ENCODE measurements around the gene RUSF1.
"Not testable (repeated sequence)": the region's sequence is repeated elsewhere in the genome, so short reads cannot be mapped to it uniquely, and the experiment has no call there.

RUSF1 gene

GRCh38 chr16:31525113-31525512 is 16.9 kb upstream of the RUSF1 start:
- no peak for FAIRE-seq
- TF ChIP-seq, protein P1, sequence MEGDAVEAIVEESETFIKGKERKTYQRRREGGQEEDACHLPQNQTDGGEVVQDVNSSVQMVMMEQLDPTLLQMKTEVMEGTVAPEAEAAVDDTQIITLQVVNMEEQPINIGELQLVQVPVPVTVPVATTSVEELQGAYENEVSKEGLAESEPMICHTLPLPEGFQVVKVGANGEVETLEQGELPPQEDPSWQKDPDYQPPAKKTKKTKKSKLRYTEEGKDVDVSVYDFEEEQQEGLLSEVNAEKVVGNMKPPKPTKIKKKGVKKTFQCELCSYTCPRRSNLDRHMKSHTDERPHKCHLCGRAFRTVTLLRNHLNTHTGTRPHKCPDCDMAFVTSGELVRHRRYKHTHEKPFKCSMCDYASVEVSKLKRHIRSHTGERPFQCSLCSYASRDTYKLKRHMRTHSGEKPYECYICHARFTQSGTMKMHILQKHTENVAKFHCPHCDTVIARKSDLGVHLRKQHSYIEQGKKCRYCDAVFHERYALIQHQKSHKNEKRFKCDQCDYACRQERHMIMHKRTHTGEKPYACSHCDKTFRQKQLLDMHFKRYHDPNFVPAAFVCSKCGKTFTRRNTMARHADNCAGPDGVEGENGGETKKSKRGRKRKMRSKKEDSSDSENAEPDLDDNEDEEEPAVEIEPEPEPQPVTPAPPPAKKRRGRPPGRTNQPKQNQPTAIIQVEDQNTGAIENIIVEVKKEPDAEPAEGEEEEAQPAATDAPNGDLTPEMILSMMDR (IDR thresholded peaks at IDR 0.05; ENCODE audit: insufficient read depth, missing control alignments), result no peak

GRCh38 chr16:31523768-31524167 is 15.6 kb upstream of the RUSF1 start:
- DNase-seq (ENCODE audit: insufficient read length, low spot score); FAIRE-seq: not testable (repeated sequence)

More at GRCh38 chr16:31525113-31525512, 16.9 kb upstream of the RUSF1 start:
- no peak for DNase-seq (ENCODE audit: insufficient read length, low spot score)

- TF ChIP-seq, protein P1 (IDR thresholded peaks at IDR 0.05; ENCODE audit: insufficient read depth, missing control alignments), result no peak
- no peak for DNase-seq (ENCODE audit: insufficient read length, low spot score)
- no peak for FAIRE-seq
These were observed 13.9 kb upstream of the RUSF1 start for GRCh38 chr16:31522071-31522470.

DNA sequence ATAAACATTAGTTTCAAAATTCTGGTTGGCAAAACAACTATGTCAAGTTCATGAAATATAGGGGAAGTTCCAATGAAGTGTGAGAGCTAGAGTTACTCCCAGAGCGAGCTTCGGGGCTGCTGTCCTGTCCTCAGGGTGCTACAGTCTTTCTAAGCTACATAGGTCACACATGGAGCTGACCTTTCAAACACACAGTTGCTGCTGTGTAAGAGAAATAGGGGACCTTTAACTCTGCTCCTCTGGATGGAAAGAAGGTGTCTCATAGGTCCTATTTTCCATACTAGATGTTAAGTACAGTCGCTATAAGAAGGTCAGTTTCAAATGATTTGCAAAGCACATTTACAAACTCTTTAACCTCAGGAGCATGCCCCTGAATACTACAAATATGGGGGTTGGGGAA is 13.2 kb upstream of the RUSF1 start:
- no peak for FAIRE-seq
- no peak for DNase-seq (ENCODE audit: insufficient read length, low spot score)
- TF ChIP-seq, protein P1 (IDR thresholded peaks at IDR 0.05; ENCODE audit: insufficient read depth, missing control alignments), result no peak

DNA sequence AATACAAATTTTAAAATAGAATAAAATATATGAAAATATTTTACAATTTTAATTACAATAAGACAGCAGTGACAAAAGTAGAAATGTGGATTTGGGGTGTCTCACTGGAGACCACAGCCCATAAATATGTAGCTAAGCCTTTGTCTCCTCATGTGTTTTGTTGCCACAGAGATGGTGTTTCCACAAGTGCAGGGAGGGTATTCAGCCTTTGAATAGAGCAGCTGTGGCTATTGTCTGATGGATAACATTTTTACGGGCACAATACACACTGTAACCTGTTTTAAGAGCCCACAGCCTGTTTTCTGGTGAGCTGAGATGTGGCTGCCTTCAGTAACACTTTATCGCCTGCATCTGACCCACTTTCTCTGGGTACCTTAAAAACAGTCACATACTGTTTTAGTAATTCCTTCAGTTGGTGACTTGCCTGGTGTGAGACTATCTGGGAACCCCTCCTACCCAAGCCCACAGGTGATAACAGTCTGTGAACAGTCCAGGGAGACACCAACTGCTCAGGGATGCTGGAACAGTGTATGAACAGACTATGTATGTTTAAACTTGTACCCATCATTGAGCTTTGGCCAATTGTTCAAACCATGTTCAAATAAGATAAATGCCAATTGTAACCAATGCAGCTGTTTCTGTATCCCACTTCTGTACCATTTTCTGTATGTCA is 11.7 kb upstream of the RUSF1 start:
- no peak for DNase-seq (ENCODE audit: insufficient read length, low spot score)
- TF ChIP-seq, protein P1 (IDR thresholded peaks at IDR 0.05; ENCODE audit: insufficient read depth, missing control alignments), result no peak
- no peak for FAIRE-seq

- FAIRE-seq (no peak), DNase-seq (ENCODE audit: insufficient read length, low spot score) (no peak)
- TF ChIP-seq, protein P1 (IDR thresholded peaks at IDR 0.05; ENCODE audit: insufficient read depth, missing control alignments), result no peak
These were observed 9.7 kb upstream of the RUSF1 start for GRCh38 chr16:31517800-31518402.

GRCh38 chr16:31513884-31514283 is 5.7 kb upstream of the RUSF1 start:
- FAIRE-seq (no peak), DNase-seq (ENCODE audit: insufficient read length, low spot score) (no peak)
- TF ChIP-seq, protein P1 (IDR thresholded peaks at IDR 0.05; ENCODE audit: insufficient read depth, missing control alignments), result no peak
